GOT3 (cell line): Measurements from ENCODE around the gene MYBPH.

Experiments
- DNase-seq: peaks from one replicate; lab custom pipeline; 2025; ENCODE audit warnings: mixed read lengths; lab: John Stamatoyannopoulos, UW

The MYBPH gene

DNA sequence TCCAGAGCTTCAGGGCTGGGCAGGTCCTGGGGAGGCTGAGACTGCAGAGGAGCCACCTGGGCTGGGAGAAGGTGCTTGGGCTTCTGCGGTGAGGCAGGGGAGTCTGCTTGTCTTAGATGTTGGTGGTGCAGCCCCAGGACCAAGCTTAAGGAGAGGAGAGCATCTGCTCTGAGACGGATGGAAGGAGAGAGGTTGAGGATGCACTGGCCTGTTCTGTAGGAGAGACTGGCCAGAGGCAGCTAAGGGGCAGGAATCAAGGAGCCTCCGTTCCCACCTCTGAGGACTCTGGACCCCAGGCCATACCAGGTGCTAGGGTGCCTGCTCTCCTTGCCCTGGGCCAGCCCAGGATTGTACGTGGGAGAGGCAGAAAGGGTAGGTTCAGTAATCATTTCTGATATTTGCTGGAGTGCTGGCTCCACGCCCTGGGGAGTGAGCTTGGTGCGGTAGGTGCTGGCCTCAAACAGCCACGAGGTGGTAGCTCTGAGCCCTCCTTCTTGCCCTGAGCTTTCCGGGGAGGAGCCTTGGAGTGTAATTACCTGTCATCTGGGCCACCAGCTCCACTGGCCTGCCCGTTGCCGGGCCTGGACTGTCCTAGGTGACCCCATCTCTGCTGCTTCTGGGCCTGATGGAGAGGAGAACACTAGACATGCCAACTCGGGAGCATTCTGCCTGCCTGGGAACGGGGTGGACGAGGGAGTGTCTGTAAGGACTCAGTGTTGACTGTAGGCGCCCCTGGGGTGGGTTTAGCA, 9.3 kb downstream of the MYBPH start:
- DNase-seq, result no peak

- no peak for DNase-seq
These were observed 9.8 kb downstream of the MYBPH start for GRCh38 chr1:203165800-203166161.

DNA sequence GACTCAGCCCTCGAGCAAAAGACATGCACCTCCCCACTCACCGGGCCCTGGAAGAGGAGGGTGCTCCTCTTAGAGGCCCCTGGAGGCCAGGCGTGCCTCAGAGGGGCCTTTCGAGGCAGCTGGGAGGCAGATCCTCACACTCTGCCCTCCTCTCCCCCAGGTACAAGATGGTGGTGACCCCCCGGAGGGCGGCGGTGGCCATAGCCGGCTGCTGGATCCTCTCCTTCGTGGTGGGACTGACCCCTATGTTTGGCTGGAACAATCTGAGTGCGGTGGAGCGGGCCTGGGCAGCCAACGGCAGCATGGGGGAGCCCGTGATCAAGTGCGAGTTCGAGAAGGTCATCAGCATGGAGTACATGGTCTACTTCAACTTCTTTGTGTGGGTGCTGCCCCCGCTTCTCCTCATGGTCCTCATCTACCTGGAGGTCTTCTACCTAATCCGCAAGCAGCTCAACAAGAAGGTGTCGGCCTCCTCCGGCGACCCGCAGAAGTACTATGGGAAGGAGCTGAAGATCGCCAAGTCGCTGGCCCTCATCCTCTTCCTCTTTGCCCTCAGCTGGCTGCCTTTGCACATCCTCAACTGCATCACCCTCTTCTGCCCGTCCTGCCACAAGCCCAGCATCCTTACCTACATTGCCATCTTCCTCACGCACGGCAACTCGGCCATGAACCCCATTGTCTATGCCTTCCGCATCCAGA, 10.4 kb downstream of the MYBPH start:
- DNase-seq, result no peak

DNA sequence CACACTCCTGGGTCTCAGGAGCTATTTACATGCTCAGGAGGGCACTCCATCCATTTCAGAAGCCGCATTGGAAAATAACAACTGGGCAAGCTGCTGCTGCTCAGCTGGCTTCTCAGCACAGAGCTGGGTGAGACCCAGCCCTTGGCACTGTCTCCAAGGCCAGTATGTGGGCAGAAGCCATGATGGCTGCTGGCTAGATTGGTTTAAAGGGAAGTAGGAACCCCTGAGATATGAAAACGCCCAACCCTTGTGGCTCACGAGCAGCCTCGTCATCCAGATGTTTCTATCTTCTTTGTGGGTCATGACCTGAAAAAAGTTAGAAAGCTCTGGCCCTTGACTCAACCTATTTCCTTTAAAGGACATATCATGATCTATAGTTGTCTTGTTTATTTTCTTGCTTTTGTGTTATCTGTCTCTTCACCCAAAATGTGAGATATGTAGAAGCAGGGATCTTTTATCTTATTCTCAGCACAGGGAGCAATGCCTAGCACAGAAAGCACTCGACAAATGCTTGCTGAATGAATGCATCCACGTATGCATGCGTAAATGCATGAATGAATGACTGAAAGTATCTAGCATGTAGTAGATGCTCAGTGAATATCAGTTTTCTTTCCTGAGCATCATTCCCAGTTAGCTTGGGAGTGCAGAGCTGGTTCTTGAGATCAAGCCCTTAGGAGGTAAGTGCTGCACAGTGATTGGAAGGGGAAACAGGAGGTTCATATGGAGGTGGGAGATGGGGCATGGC, 11.6 kb downstream of the MYBPH start:
- no peak for DNase-seq

DNA sequence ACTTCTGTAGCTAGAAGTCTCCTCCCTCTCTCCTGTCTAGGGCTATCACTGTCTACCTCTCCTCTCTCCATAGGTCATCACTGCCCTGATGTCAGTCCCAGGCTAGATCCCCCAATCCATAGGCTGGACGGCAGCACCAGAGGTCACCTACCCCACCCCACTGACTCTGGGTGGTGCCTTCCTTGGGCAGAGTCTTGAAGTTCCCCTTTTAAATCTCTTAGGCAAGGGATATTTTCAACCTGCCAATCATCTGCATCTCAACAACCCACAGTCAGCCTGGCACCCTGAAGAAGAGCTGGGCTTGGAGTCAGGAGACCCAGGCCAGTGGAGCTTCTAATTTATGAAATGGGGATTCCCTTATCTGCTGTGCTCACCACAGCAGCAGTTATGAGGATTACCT, 13.2 kb downstream of the MYBPH start:
- DNase-seq, result no peak

DNA sequence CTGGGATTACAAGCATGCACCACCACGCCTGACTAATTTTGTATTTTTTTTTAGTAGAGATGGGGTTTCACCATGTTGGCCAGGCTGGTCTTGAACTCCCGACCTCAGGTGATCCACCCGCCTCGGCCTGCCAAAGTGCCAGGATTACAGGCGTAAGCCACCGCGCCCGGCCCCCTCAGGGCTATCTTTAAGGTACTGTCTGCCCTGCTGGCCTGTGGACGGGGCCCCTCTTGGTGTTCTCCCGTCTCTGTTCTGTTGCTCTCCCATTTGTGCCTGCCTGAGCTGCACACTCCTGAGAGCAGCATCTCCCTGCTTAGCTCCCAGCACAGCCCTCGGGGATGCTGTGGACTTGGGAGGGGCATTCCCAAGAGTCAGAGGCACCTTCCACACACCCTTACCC, 13.9 kb downstream of the MYBPH start:
- no peak for DNase-seq

- DNase-seq, result no peak
These were observed 14.5 kb downstream of the MYBPH start for GRCh38 chr1:203161175-203161574.

- DNase-seq, result no peak
These were observed 15.8 kb downstream of the MYBPH start for GRCh38 chr1:203159844-203160243.

DNA sequence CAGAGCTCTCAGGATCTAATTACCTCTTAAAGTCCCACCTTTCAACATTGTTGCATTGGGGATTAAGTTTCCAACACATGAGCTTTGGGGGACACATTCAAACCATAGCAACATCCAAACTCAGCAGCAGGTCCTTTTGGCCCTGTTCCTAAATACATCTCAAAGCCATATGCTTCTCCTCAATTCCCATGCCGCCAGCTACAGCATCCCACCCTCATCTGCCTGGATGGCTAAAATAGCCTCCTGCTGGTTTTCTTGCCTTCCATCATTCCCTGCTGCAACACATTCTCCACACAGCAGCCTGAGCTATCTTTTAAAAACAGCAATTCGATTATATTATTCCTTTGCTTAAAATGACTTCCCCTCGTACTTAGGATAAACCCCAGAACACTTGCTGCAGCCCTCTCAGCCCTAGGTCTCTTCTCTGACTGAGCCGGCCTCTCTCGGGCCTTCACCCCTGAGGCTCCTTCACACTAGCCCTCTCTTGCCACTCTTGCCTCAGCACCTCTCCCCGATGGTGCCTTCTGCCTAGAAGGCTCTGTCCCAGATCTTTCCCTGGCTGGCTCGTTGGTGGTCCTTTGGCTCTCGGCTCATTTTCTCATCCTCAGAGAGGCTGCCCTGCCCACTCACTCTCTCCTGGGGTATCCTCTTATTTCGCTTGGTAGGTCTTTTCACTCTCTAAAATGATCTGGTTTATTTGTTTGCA, 16.5 kb downstream of the MYBPH start:
- no peak for DNase-seq

DNA sequence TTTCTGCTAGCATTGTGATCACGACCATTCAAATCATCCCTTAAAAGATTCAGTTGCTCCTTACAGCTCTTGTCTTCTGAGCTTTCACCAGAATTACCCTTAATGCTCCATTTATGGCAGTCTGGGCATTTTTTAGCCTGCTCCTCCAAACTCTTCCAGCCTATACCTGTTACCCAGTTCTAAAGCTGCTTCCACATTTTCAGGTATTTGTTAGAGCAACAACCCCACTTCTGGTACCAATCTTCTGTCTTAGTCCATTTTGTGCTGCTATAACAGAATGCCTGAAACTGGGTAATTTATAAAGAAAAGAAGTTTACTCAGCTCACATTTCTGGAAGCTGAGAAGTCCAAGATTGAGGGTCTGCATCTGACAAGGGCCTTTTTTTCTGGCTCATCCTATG, 17.2 kb downstream of the MYBPH start:
- no peak for DNase-seq

DNA sequence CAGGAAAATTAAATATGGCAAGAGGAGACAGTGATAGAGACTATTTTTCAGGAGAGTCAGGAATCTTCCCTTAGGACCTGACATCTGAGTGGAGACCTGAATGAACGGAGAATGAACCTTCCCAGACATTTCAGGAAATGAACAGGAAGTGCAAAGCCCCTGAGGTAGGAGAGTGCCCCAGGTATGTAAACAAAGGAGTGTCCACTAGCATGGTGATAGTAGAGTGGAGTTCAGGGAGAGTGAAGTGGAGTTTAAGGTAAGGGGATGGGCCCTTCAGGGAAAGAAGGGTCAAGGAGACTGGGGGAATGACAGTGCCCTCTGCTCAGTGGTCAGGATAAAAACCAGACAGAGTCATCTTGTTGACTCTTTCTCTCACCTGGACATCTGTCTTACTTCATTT, 19.3 kb downstream of the MYBPH start:
- DNase-seq, result no peak

DNA sequence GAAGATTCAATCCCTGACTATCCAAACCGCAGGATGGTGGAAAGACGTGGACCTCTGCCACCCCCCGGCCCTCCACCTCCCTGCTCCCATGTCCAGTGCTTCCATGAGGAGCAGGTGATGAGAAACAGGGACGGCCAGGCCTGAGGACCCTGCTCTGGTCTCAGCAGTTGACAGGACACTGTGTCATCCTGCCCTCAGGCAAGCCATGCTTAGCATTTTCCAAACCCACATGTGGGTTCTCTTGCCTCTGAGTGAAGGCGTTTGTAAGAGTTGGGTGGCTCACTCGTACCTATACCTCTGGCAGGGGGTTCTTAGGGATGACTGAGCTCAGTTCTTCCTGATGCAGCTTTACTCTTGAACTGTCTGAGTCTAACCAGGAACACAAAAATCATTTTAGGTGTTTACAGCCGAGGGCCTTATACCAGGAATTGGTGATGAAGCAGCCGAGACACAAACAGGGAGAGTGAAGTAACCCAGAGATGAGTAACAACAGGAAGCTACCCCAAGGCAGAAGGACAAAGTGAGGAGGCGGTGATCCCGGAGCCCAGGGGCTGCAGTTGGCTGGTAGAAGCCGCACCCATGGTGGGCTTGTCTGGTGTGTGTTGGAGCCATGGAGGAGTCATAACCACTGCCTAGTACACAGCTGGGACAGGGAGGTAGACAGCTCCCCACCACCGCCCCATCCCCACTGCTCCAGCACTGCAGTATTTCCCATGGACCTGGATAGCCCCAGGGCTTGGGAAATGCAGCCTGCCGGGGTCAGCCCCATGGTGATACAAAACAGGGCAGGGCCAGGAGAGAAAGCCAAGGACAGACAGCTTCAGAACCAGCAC, 21.4 kb downstream of the MYBPH start:
- no peak for DNase-seq

DNA sequence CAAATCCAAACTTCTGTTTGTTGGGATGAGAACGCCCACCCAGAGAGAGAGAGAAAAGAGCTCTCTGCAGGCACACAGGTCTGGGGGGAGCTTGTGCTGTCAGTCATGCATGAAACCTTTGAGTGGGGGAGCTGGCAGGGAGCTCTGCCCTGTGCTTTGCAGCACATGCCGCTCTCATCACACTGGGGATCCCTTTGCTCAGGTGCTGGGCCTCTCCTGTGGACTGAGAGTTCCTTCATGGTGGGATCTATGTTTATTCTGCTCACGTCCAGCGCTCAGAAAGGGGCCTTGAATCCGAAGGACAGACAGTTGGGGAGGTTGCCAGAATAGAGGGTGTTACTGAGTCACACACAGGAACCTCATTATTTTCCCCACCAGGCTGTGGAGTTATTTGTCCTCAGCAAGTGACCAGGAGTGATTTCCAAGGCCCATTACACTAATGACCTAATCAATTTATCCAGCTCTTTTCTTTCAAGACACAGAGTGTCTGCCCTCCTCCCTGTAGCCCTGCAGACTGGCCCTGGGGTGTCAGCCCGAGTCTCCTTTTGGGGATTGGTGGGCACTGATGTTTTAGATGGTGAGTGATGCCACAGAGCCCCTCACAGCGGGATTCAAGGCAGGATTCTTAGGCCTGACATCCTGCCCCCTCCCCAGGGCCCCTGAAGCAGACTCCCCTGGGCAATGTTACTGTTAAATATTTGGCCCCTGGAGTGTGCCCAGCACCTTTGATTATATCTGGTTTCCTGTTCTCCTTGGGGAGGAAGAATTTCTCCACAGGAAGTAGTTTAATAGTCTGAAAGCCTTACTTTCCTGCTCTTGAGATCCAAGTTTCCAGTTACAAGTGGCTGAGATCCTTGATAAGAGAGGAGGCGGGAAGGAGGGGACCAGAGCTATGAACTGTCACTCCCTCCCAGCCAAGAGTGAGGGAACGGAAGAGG, 22.3 kb downstream of the MYBPH start:
- DNase-seq, result no peak

DNA sequence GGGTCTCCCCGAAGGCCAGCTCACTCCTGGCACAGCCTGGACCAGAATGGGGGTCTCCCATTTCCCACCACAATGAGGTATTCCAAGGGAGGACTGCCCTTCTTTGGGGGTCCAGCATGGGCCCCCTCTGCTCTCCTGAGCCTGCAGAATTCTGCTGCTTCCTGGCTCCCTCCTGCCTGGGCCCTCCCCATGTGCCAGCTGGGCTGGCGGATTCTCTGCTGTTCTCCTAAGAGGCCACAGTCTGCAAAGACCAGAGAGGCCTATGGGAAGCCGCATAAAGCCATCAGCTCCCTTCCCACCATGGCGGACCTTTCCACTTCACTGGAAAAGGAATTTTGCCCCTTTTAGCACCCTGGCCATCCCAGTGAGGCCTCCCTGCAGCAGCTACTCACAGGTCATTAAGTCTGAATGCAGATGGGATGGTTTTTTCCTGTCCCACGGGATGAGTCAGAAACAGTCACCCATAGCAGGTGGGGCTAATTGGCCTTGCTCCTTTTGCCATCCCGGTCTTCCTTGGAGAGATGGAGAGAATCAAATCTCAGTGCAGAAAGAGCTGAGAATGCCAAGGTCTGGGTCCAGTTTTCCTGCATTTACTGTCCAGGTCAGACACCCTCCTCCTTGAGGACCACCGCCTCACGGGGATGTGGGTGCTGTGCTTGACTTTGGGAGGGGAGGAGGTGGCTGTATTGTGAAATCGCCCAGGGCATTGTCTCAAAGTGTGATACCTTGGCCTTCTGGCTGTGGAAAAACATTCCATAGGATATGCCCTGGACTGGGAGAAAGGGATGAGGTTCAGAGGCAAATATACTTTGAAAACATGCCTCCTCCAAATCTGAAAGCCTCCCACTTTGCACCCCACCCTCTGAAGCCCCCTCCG, 23.2 kb downstream of the MYBPH start:
- DNase-seq, result no peak

DNA sequence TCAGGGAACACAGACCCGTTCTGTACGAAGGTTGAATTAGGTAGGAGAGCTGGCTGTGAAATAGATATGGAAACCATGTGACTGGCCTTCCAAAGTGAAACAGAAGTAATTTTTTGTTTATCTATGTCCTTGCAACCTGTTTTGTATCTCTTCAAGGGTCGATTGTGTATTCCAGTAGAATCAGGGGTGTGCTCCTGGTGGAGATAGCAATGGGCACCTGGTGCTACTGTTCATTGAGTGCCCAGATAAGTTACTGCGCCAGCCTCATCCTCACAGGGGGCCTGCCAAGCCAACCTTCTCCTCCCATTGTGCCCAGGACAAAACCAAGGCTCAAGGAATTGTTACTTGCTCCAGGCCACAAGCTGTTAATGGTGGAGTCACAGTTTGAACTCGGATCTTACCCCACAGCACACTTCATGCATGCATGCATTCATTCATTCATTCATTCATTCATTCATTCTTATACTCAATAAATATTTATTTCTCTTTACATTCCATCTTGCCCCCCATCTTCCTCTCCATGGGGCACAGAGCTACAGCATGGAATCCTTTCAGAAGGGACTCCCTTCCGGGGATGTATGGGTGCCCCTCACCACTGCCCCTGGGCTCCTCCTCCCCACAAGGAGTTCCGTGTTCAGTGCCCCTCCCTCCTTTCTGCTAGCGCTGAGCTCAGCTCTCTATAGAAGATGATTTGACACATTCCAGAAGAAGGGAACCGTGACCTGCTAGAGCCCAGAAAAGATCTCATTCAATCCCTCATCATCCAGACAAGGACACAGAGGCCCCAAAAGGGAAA, 24.1 kb downstream of the MYBPH start:
- no peak for DNase-seq

DNA sequence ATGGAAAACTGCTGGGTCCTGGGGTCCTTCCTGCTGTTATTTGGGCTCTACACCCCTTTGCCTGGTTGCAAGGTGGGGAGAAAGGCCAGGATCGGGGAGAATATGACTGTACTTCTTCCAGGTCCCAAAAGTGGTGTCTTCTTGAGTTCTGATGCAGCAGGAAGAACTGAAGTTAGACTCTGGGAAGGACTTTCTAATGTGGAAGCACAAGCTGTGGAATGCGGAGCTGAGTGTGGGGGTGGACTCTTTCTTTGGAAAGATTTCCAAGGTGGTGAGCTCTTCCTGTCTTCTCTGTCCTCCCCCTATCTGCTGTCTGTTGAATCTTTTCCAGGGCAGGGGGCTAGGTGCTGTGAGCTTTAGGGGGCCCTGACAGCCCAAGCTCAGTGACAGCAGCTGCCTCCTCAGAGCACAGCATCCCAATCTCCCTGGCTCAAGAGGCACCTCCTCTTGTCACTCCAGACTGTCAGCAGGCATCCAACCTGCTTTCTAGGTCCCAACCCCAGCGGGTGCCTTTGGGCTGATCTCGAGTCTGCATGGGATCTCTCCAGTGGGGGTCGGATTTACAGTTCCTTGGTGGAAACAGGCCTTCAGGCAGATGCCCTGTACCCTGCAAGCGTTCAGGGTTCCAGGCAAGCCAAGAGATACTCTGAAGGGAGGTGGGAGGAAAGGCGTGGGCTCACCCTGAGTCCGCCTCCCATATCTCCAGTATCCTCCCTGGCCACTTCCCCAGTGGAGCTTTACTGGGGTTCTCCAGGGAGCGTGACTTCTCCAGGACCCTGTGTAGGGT, 24.9 kb downstream of the MYBPH start:
- no peak for DNase-seq

GRCh38 chr1:203149188-203149840, 26.3 kb downstream of the MYBPH start:
- no peak for DNase-seq
